Activated CD8-positive, alpha-beta T cell treated with anti-CD3 and anti-CD28 coated beads for 36 hours (primary cell): Measurements from ENCODE around the gene NDUFAF4. TPM values are rescaled to one million over a fixed set of nuclear protein-coding genes. Genes with fewer than 3 reads are reported as not detected.
A peak's percentile ranks its signal among the peaks of the same experiment; 100 is the strongest.

Experiments used
- ATAC-seq: fragments of 200-7000 bp; cut with Tn5 transposase; one replicate; pipeline ENCODE4 v1.10.0; 2021; ENCODE audit warnings: mild to moderate bottlenecking, moderate library complexity
- CTCF ChIA-PET: fragments of 350-600 bp; sonication (Branson Sonifier 250); formaldehyde crosslinking; loops from one replicate; lab custom pipeline; 2021; ENCODE audit warnings: antibody characterized with exemption; lab: Charles Lee
- POLR2A ChIA-PET: fragments of 350-600 bp; sonication (Branson Sonifier 250); formaldehyde crosslinking; loops from one replicate; lab custom pipeline; 2021; ENCODE audit warnings: antibody characterized with exemption; lab: Charles Lee
- DNase-seq: peaks from one replicate; pipeline ENCODE4 v3.0.0-alpha.2; 2020
- H3K27ac Mint-ChIP-seq: one replicate; pipeline ENCODE4 v1.8.0; 2021; ENCODE audit warnings: mild to moderate bottlenecking, mixed read lengths
- H3K27me3 Mint-ChIP-seq: one replicate; pipeline ENCODE4 v1.8.0; 2021; ENCODE audit warnings: mixed read lengths
- H3K36me3 Mint-ChIP-seq: one replicate; pipeline ENCODE4 v1.8.0; 2021; ENCODE audit warnings: low read depth, mixed read lengths
- H3K4me1 Mint-ChIP-seq: one replicate; pipeline ENCODE4 v1.8.0; 2021; ENCODE audit warnings: low read depth, mixed read lengths
- H3K4me3 Mint-ChIP-seq: one replicate; pipeline ENCODE4 v1.8.0; 2021; ENCODE audit warnings: mild to moderate bottlenecking, moderate library complexity, mixed read lengths
- H3K9me3 Mint-ChIP-seq: one replicate; pipeline ENCODE4 v1.8.0; 2021; ENCODE audit warnings: mixed read lengths
- CTCF ChIP-seq: fragments of 200-600 bp; IDR thresholded peaks from one replicate; pipeline ENCODE4 v1.8.0; 2022; ENCODE audit warnings: antibody characterized with exemption, mild to moderate bottlenecking
- intact Hi-C: fragments of 100-400 bp; cut with micrococcal nuclease; formaldehyde crosslinking; loops from one replicate; pipeline ENCODE4 v1.10.0; 2022
- total RNA-seq, 2 experiments: library from RNA; stranded (reverse); gene quantifications; one replicate each; pipeline ENCODE4 v1.2.3, GENCODE V29; 2021

The NDUFAF4 gene
- total RNA-seq, 2 experiments from 2014 or later = 62.5 to 64.6 TPM

GRCh38 chr6:96927660-96928059 lies 30.0 kb upstream of the NDUFAF4 start:
- POLR2A ChIA-PET = no interaction called here
- CTCF ChIA-PET = interaction anchor here (0.8 to 1.3 kb wide), 2 partner anchors 12 to 132 kb away, joined by 4 read pairs; no protein-coding TSS in a partner anchor
- intact Hi-C loops = no loop called here
- ATAC-seq = no peak
- no peaks in the 10 kb centered on the region for H3K27me3 Mint-ChIP-seq
- no peaks in the 10 kb centered on the region for H3K9me3 Mint-ChIP-seq
- TF ChIP-seq CTCF = no peak
- DNase-seq = no peak
- no peak overlapping the region for H3K4me3 Mint-ChIP-seq
- no peaks in the 10 kb centered on the region for H3K36me3 Mint-ChIP-seq
- H3K4me1 Mint-ChIP-seq = peaks cover 19% of the 10 kb centered on the region
- no peak overlapping the region for H3K27ac Mint-ChIP-seq

GRCh38 chr6:96926425-96926824 lies 28.7 kb upstream of the NDUFAF4 start:
- no peak overlapping the region for H3K27ac Mint-ChIP-seq
- no peak overlapping the region for H3K4me3 Mint-ChIP-seq
- intact Hi-C loops = no loop called here
- no peaks in the 10 kb centered on the region for H3K27me3 Mint-ChIP-seq
- CTCF ChIA-PET = interaction anchor here (1.0 kb wide), 1 partner anchor 11 kb away, joined by 3 read pairs; no protein-coding TSS in a partner anchor
- no peaks in the 10 kb centered on the region for H3K36me3 Mint-ChIP-seq
- DNase-seq (no peak), ATAC-seq (no peak)
- POLR2A ChIA-PET = no interaction called here
- H3K9me3 Mint-ChIP-seq = no peaks in the 10 kb centered on the region
- peaks cover 30% of the 10 kb centered on the region for H3K4me1 Mint-ChIP-seq
- no peak for TF ChIP-seq CTCF

- intact Hi-C loops = no loop called here
- Mint-ChIP-seq H3K4me3 (peak overlapping the region; percentile 85), H3K9me3 (no peaks in the 10 kb centered on the region), H3K4me1 (peaks cover 33% of the 10 kb centered on the region), H3K36me3 (no peaks in the 10 kb centered on the region), H3K27ac (peak overlapping the region; percentile 86), H3K27me3 (no peaks in the 10 kb centered on the region)
- ATAC-seq (no peak), DNase-seq (no peak)
- ChIA-PET POLR2A (interaction anchor here (0.6 to 1.3 kb wide), 5 partner anchors 8 to 357 kb away, joined by 3 to 6 read pairs (median 4); no protein-coding TSS in a partner anchor), CTCF (interaction anchor here (1.3 kb wide), 1 partner anchor 10 kb away, joined by 4 read pairs; no protein-coding TSS in a partner anchor)
- no peak for TF ChIP-seq CTCF
Measured at GRCh38 chr6:96925290-96925687, 27.6 kb upstream of the NDUFAF4 start.

- DNase-seq (no peak), ATAC-seq (peak; percentile 22)
- TF ChIP-seq CTCF = no peak
- intact Hi-C loops = loop anchor here (2.0 kb wide), 1 partner anchor 25 kb away; no protein-coding TSS in a partner anchor
- ChIA-PET CTCF (interaction anchor here (1.3 kb wide), 1 partner anchor 8 kb away, joined by 4 read pairs; no protein-coding TSS in a partner anchor), POLR2A (interaction anchor here (0.7 to 1.3 kb wide), 6 partner anchors 12 to 95 kb away, joined by 3 to 6 read pairs (median 3); no protein-coding TSS in a partner anchor)
- no peaks in the 10 kb centered on the region for H3K9me3 Mint-ChIP-seq
- H3K27me3 Mint-ChIP-seq = no peaks in the 10 kb centered on the region
- no peaks in the 10 kb centered on the region for H3K36me3 Mint-ChIP-seq
- peaks cover 33% of the 10 kb centered on the region for H3K4me1 Mint-ChIP-seq
- peak overlapping the region; percentile 85 for H3K4me3 Mint-ChIP-seq
- H3K27ac Mint-ChIP-seq = peak overlapping the region; percentile 85
Measured at GRCh38 chr6:96923871-96924493, 26.3 kb upstream of the NDUFAF4 start.

GRCh38 chr6:96923400-96923799 lies 25.7 kb upstream of the NDUFAF4 start:
- POLR2A ChIA-PET = no interaction called here
- no peak overlapping the region for H3K4me3 Mint-ChIP-seq
- peaks cover 33% of the 10 kb centered on the region for H3K4me1 Mint-ChIP-seq
- H3K36me3 Mint-ChIP-seq = no peaks in the 10 kb centered on the region
- intact Hi-C loops = loop anchor here (2.0 kb wide), 1 partner anchor 25 kb away; no protein-coding TSS in a partner anchor
- H3K9me3 Mint-ChIP-seq = no peaks in the 10 kb centered on the region
- peak overlapping the region; percentile 85 for H3K27ac Mint-ChIP-seq
- DNase-seq = no peak
- H3K27me3 Mint-ChIP-seq = no peaks in the 10 kb centered on the region
- no peak for TF ChIP-seq CTCF
- CTCF ChIA-PET = interaction anchor here (2.9 to 3.5 kb wide), 3 partner anchors 12 to 24 kb away, joined by 11 to 22 read pairs (median 12); partner anchors contain the start of gene NDUFAF4
- no peak for ATAC-seq
